WI38 (cell line): ENCODE measurements around the gene WNT9B.

Source experiments
- H3K4me3 ChIP-seq: 2 replicates; pipeline ENCODE4 v1.5.1; 2011; ENCODE audit warnings: low read depth, mild to moderate bottlenecking, control low read depth, low read length
- CTCF ChIP-seq: IDR thresholded peaks from 2 replicates; pipeline ENCODE4 v1.5.1; 2012; ENCODE audit warnings: low read depth, mild to moderate bottlenecking, control low read depth, low read length

The WNT9B gene

GRCh38 chr17:46851029-46851741, at the start of gene WNT9B:
WNT9B (plus strand) TSS chr17:46851583; CDS start chr17:46851639, 56 bp downstream.
- H3K4me3 ChIP-seq: no peak within 1 kb of the TSS
- no peak for TF ChIP-seq CTCF

DNA sequence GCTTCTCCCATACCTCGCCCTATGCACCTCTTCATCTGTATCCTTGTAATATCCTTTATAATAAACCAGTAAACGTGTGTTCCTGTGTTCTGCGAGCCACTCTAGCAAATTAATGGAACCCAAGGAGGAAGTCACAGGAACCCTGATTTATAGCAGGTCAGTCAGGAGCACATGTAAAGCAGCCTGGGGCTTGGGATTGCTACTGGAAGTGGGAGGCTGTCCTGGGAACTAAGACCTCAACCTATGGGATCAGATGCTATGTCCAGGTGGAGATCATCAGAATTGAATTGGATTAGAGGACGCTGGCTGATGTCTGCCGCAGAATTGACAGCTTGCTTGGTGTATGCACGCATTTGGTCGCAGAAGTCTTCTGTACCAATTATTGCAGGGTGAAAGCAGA, 48.6 kb upstream of the WNT9B start:
- TF ChIP-seq CTCF: no peak
- H3K4me3 ChIP-seq: no peak overlapping the region

GRCh38 chr17:46803544-46803943, 47.8 kb upstream of the WNT9B start:
- no peak for TF ChIP-seq CTCF
- H3K4me3 ChIP-seq: no peak overlapping the region

DNA sequence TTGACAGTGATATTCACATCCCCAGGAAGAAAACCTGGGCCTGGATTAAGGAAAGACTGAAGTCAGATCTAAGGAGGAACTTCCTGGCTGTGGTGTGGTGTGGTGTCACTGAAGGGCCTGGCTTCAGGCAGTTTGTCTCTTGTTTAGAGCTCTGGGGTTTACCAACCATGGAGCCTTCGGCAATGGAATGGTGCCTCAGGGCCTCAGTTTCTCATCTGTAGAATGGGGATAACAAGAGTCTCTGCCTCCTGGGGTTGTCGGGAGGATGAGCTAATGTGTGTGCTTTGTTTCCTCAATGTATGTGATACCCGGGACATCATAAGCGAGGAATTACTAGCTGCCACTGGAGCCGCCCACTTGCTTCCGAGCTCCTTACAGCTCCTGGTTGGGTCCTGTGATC, 45.6 kb upstream of the WNT9B start:
- no peak for TF ChIP-seq CTCF
- H3K4me3 ChIP-seq: no peak overlapping the region

- TF ChIP-seq CTCF: no peak
- no peak overlapping the region for H3K4me3 ChIP-seq
Observed at GRCh38 chr17:46809110-46809571, 42.2 kb upstream of the WNT9B start.

DNA sequence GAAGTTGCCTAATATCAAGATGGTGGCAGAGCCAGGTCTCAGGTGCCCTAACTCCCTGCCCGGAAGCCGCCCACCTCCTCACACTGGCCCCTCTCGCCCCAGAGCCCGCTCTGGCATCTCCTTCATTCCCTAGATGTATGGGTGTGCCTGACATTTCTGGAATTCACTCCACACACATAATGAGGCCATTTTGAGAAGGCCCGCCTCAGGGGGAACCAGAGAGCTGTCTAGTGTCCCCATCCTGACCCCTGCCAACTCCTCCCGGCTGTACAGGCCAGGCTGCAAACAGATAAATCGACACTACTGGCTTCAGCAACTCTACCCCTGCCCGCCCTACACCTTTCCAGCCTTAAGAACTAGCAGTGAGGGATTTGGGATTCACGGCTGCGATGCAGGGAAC, 40.5 kb upstream of the WNT9B start:
- TF ChIP-seq CTCF: no peak

DNA sequence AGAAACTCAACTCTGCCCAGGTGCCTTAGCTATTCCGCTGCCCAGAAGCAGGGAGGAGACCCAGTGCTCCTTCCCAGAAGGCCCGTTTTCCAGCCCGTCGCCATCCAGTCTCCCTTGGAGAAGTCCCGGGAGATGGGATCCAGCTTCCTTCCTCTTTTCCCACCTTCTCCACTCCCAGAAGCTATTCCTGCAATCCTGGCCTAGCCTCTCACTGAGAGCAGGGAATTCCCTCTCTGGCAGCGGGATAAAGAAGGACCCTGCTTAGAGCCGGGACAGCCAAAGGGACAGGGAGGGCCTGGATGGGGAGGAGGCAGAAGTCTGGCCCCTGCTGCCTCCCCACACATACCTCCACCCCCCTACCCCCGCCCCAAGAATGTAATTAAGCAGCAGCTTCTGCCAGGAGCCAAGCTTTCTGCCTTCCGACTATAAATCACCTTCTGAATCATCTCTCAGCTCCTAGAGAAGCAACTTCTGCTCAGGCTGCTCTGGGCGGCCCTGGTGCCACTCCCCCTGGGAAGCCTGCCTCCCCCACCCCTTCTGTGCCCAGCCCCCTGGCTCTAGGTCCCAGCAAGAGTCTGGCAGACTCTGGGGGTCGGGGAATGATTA, 39.3 kb upstream of the WNT9B start:
- no peak for TF ChIP-seq CTCF

More for the DNA sequence above, 40.5 kb upstream of the WNT9B start:
- no peak overlapping the region for H3K4me3 ChIP-seq

More for the DNA sequence above, 39.3 kb upstream of the WNT9B start:
- H3K4me3 ChIP-seq: no peak overlapping the region
